Naive thymus-derived CD4-positive, alpha-beta T cell (primary cell): Measurements from ENCODE around the gene ZNF48. TPM values are rescaled to one million over a fixed set of nuclear protein-coding genes. Genes with fewer than 3 reads are reported as not detected.
"Not testable (repeated sequence)": the region's sequence is repeated elsewhere in the genome, so short reads cannot be mapped to it uniquely, and the experiment has no call there.

Experiments used
- ATAC-seq: fragments of 150-1000 bp; cut with Tn5 transposase; 2 replicates; pipeline ENCODE4 v1.10.0; 2021; ENCODE audit warnings: mild to moderate bottlenecking, moderate library complexity
- CTCF ChIA-PET: fragments of 350-600 bp; sonication (Branson Sonifier 250); formaldehyde crosslinking; loops from one replicate; lab custom pipeline; 2021; ENCODE audit warnings: antibody characterized with exemption; lab: Charles Lee
- POLR2A ChIA-PET: fragments of 350-600 bp; sonication (Branson Sonifier 250); formaldehyde crosslinking; loops from one replicate; lab custom pipeline; 2021; ENCODE audit warnings: antibody characterized with exemption, inconsistent platforms; lab: Charles Lee
- DNase-seq, 9 donors: peaks; one replicate each; pipeline versions ENCODE4 v3.0.0 to v3.0.0-alpha.2; 2020 to 2022; ENCODE audit warnings: mixed read lengths in 1 of 9
- H3K27ac ChIP-seq: one replicate; pipeline ENCODE4 v1.7.0; 2013; ENCODE audit warnings: mild to moderate bottlenecking, low read depth, low read length, moderate library complexity
- H3K27me3 ChIP-seq, 2 donors: one replicate each; pipeline ENCODE4 v1.7.0; 2013; ENCODE audit warnings: low read length in 2 of 2, mild to moderate bottlenecking in 2 of 2, moderate library complexity in 2 of 2; ENCODE audit not compliant: control insufficient read depth in 2 of 2, insufficient read depth in 2 of 2
- H3K36me3 ChIP-seq, 3 experiments: 1 replicate in 2 of 3; 2 replicates in 1 of 3; pipeline ENCODE4 v1.7.0; 2013; ENCODE audit warnings: low read length in 3 of 3, mild to moderate bottlenecking in 3 of 3, moderate library complexity in 1 of 3; ENCODE audit not compliant: insufficient read depth in 3 of 3, control insufficient read depth in 2 of 3
- H3K4me1 ChIP-seq, 2 donors: one replicate each; pipeline ENCODE4 v1.7.0; 2013; ENCODE audit warnings: low read length in 2 of 2, mild to moderate bottlenecking in 2 of 2, moderate library complexity in 1 of 2; ENCODE audit not compliant: control insufficient read depth in 2 of 2, insufficient read depth in 2 of 2
- H3K4me3 ChIP-seq: 2 replicates; pipeline ENCODE4 v1.7.0; 2013; ENCODE audit warnings: mild to moderate bottlenecking, low read length
- H3K9me3 ChIP-seq, 3 experiments: 1 replicate in 2 of 3; 2 replicates in 1 of 3; pipeline ENCODE4 v1.7.0; 2013; ENCODE audit warnings: low read length in 3 of 3; ENCODE audit not compliant: control insufficient read depth in 2 of 3
- H3K27ac Mint-ChIP-seq, 9 donors: one replicate each; pipeline ENCODE4 v1.8.0; 2020 to 2022; ENCODE audit warnings: mixed read lengths in 9 of 9, mild to moderate bottlenecking in 8 of 9, moderate library complexity in 5 of 9, inconsistent platforms in 2 of 9
- H3K27me3 Mint-ChIP-seq, 5 donors: one replicate each; pipeline ENCODE4 v1.8.0; 2021 to 2022; ENCODE audit warnings: mixed read lengths in 5 of 5, mild to moderate bottlenecking in 1 of 5
- H3K36me3 Mint-ChIP-seq, 5 donors: one replicate each; pipeline ENCODE4 v1.8.0; 2020 to 2022; ENCODE audit warnings: mixed read lengths in 5 of 5, mild to moderate bottlenecking in 3 of 5, inconsistent platforms in 1 of 5
- H3K4me1 Mint-ChIP-seq, 7 donors: one replicate each; pipeline ENCODE4 v1.8.0; 2020 to 2022; ENCODE audit warnings: mixed read lengths in 7 of 7, mild to moderate bottlenecking in 3 of 7, inconsistent platforms in 1 of 7
- H3K4me3 Mint-ChIP-seq, 10 donors: one replicate each; pipeline ENCODE4 v1.8.0; 2020 to 2022; ENCODE audit warnings: mild to moderate bottlenecking in 10 of 10, mixed read lengths in 10 of 10, moderate library complexity in 6 of 10, inconsistent platforms in 2 of 10
- H3K9me3 Mint-ChIP-seq, 11 donors: one replicate each; pipeline ENCODE4 v1.8.0; 2020 to 2022; ENCODE audit warnings: mixed read lengths in 11 of 11, mild to moderate bottlenecking in 4 of 11, inconsistent platforms in 1 of 11, moderate library complexity in 1 of 11
- intact Hi-C, 2 donors: fragments of 100-400 bp; cut with micrococcal nuclease; formaldehyde crosslinking; loops; one replicate each; pipeline ENCODE4 v1.15.1; 2023
- polyA plus RNA-seq, 2 donors: library from polyadenylated mRNA; unstranded; fragments of 300-500 nt; fragmentation: Illumina TruSeq; gene quantifications; one replicate each; pipeline ENCODE4 v1.2.3, GENCODE V29; 2021
- total RNA-seq, 6 experiments: library from RNA in 5 of 6; stranded (reverse) in 5 of 6; gene quantifications; 1 replicate in 5 of 6; 2 replicates in 1 of 6; pipeline ENCODE4 v1.2.3 and lab custom pipeline; 2021 to 2026

The ZNF48 gene
- total and polyA plus RNA-seq, 7 experiments from 2014 or later: 6.0 to 16.0 (median 10.9) TPM

GRCh38 chr16:30395992-30396585 lies 869 bp downstream of the ZNF48 start:
- no peaks in the 10 kb centered on the region for H3K27me3 ChIP-seq
- intact Hi-C loops: loop anchor here (1.0 to 2.0 kb wide), 5 partner anchors 11 to 25 kb away; partner anchors contain the start of genes ZNF771 (in 2 of the 2), SEPTIN1 (in 1 of the 2) and TBC1D10B (in 1 of the 2)
- ChIA-PET POLR2A (interaction anchor here (0.9 to 14.0 kb wide), 9 partner anchors 12 to 331 kb away, joined by 3 to 254 read pairs (median 7); partner anchors contain the start of genes ALDOA, MYL11, SEPTIN1 and TBC1D10B), CTCF (interaction anchor here (0.9 to 1.3 kb wide), 5 partner anchors 13 to 34 kb away, joined by 3 to 5 read pairs (median 4); partner anchors contain the start of genes DCTPP1 and SEPTIN1)
- ATAC-seq (no peak), DNase-seq (no peak)
- Mint-ChIP-seq H3K27ac (peak overlapping the region; percentile 35 to 82 (median 67)), H3K4me1 (peaks cover 27 to 39% (median 33%) of the 10 kb centered on the region in 7 donors), H3K36me3 (peaks cover 0 to 7% (median 4%) of the 10 kb centered on the region in 5 donors), H3K4me3 (peak overlapping the region; percentile 80 to 92 (median 88)), H3K9me3 (no peaks in the 10 kb centered on the region), H3K27me3 (no peaks in the 10 kb centered on the region)
- peaks cover 0 to 18% (median 0%) of the 10 kb centered on the region in 3 experiments for H3K36me3 ChIP-seq
- peaks cover 14 to 22% of the 10 kb centered on the region in 2 donors for H3K4me1 ChIP-seq
- H3K27ac ChIP-seq: peak overlapping the region; percentile 71
- H3K4me3 ChIP-seq: peak overlapping the region; percentile 80
- no peaks in the 10 kb centered on the region for H3K9me3 ChIP-seq

- Histone ChIP-seq H3K4me3 (peak overlapping the region; percentile 80), H3K36me3 (peaks cover 0 to 18% (median 0%) of the 10 kb centered on the region in 3 experiments), H3K4me1 (peaks cover 14 to 22% of the 10 kb centered on the region in 2 donors)
- POLR2A ChIA-PET: interaction anchor here (0.9 to 14.0 kb wide), 7 partner anchors 11 to 212 kb away, joined by 3 to 254 read pairs (median 15); partner anchors contain the start of genes MYL11, SEPTIN1, TBC1D10B and ZNF771
- H3K36me3 Mint-ChIP-seq, ATAC-seq, H3K27me3 Mint-ChIP-seq, H3K9me3 ChIP-seq, H3K27ac ChIP-seq, H3K27me3 ChIP-seq, H3K9me3 Mint-ChIP-seq, intact Hi-C loops, DNase-seq: not testable (repeated sequence)
- Mint-ChIP-seq H3K27ac (peak overlapping the region in 7 of 9 donors; percentile 28 to 82 (median 67)), H3K4me1 (peaks cover 31 to 44% (median 39%) of the 10 kb centered on the region in 7 donors), H3K4me3 (peak overlapping the region; percentile 19 to 92 (median 87))
- CTCF ChIA-PET: interaction anchor here (0.9 to 1.3 kb wide), 3 partner anchors 12 to 21 kb away, joined by 3 to 5 read pairs (median 4); no protein-coding TSS in a partner anchor
These were observed 1.4 kb downstream of the ZNF48 start for GRCh38 chr16:30396627-30397026.

- H3K27ac ChIP-seq: no peak overlapping the region
- no peaks in the 10 kb centered on the region for H3K27me3 ChIP-seq
- intact Hi-C loops: no loop called here
- CTCF ChIA-PET: interaction anchor here (1.3 kb wide), 1 partner anchor 12 kb away, joined by 4 read pairs; no protein-coding TSS in a partner anchor
- POLR2A ChIA-PET: interaction anchor here (1.0 to 14.0 kb wide), 5 partner anchors 10 to 212 kb away, joined by 3 to 254 read pairs (median 10); partner anchors contain the start of genes MYL11, SEPTIN1 and ZNF771
- H3K36me3 Mint-ChIP-seq: peaks cover 0 to 7% (median 4%) of the 10 kb centered on the region in 5 donors
- no peaks in the 10 kb centered on the region for H3K9me3 Mint-ChIP-seq
- H3K4me3 ChIP-seq: no peak overlapping the region
- H3K36me3 ChIP-seq: peaks cover 0 to 18% (median 0%) of the 10 kb centered on the region in 3 experiments
- no peaks in the 10 kb centered on the region for H3K27me3 Mint-ChIP-seq
- peak overlapping the region; percentile 5 to 82 (median 50) for H3K27ac Mint-ChIP-seq
- H3K4me1 Mint-ChIP-seq: peaks cover 32 to 46% (median 41%) of the 10 kb centered on the region in 7 donors
- H3K4me3 Mint-ChIP-seq: peak overlapping the region; percentile 12 to 92 (median 86)
- ATAC-seq (no peak), DNase-seq (no peak)
- H3K9me3 ChIP-seq: no peaks in the 10 kb centered on the region
- H3K4me1 ChIP-seq: peaks cover 14 to 22% of the 10 kb centered on the region in 2 donors
These were observed 1.8 kb downstream of the ZNF48 start for GRCh38 chr16:30397056-30397455.

- ChIA-PET CTCF (interaction anchor here (0.9 to 1.1 kb wide), 2 partner anchors 9 to 12 kb away, joined by 3 to 4 read pairs; no protein-coding TSS in a partner anchor), POLR2A (interaction anchor here (0.8 to 14.0 kb wide), 5 partner anchors 9 to 27 kb away, joined by 4 to 254 read pairs (median 10); partner anchors contain the start of genes SEPTIN1 and ZNF771)
- H3K27me3 Mint-ChIP-seq: no peaks in the 10 kb centered on the region
- no peak overlapping the region for H3K4me3 ChIP-seq
- H3K36me3 ChIP-seq: peaks cover 0 to 18% (median 0%) of the 10 kb centered on the region in 3 experiments
- no peaks in the 10 kb centered on the region for H3K9me3 ChIP-seq
- no peaks in the 10 kb centered on the region for H3K27me3 ChIP-seq
- ATAC-seq: no peak
- peaks cover 0 to 7% (median 4%) of the 10 kb centered on the region in 5 donors for H3K36me3 Mint-ChIP-seq
- DNase-seq: no peak
- H3K27ac Mint-ChIP-seq: no peak overlapping the region
- H3K9me3 Mint-ChIP-seq: no peaks in the 10 kb centered on the region
- H3K27ac ChIP-seq: no peak overlapping the region
- intact Hi-C loops: no loop called here
- peaks cover 32 to 46% (median 41%) of the 10 kb centered on the region in 7 donors for H3K4me1 Mint-ChIP-seq
- peaks cover 14 to 22% of the 10 kb centered on the region in 2 donors for H3K4me1 ChIP-seq
- H3K4me3 Mint-ChIP-seq: no peak overlapping the region
These were observed 2.8 kb downstream of the ZNF48 start for GRCh38 chr16:30397776-30398660.

- Mint-ChIP-seq H3K9me3 (no peaks in the 10 kb centered on the region), H3K27ac (peak overlapping the region in 4 of 9 donors; percentile 17 to 85 (median 46)), H3K4me1 (peaks cover 32 to 46% (median 41%) of the 10 kb centered on the region in 7 donors), H3K4me3 (peak overlapping the region in 9 of 10 donors; percentile 47 to 92 (median 86)), H3K36me3 (peaks cover 0 to 7% (median 4%) of the 10 kb centered on the region in 5 donors), H3K27me3 (no peaks in the 10 kb centered on the region)
- Histone ChIP-seq H3K9me3 (no peaks in the 10 kb centered on the region), H3K36me3 (peaks cover 0 to 18% (median 0%) of the 10 kb centered on the region in 3 experiments), H3K27ac (peak overlapping the region; percentile 70), H3K4me1 (peaks cover 14 to 22% of the 10 kb centered on the region in 2 donors), H3K27me3 (no peaks in the 10 kb centered on the region), H3K4me3 (no peak overlapping the region)
- ATAC-seq (no peak), DNase-seq (no peak)
- POLR2A ChIA-PET: interaction anchor here (0.7 to 14.0 kb wide), 7 partner anchors 9 to 257 kb away, joined by 3 to 254 read pairs (median 5); partner anchors contain the start of genes SEPTIN1 and ZNF771
- intact Hi-C loops: no loop called here
- CTCF ChIA-PET: interaction anchor here (0.9 to 1.1 kb wide), 2 partner anchors 8 to 11 kb away, joined by 3 to 4 read pairs; no protein-coding TSS in a partner anchor
These were observed 3.6 kb downstream of the ZNF48 start for GRCh38 chr16:30398661-30399434.
